Smooth muscle cell (in vitro differentiated cells): ENCODE data around the gene R3HDM2. TPM values are rescaled to one million over a fixed set of nuclear protein-coding genes. Genes with fewer than 3 reads are reported as not detected.

Experiments
- DNase-seq: peaks from one replicate; lab custom pipeline; 2025; ENCODE audit not compliant: unreplicated experiment; lab: John Stamatoyannopoulos, UW
- H2AFZ ChIP-seq: fragments of 200-600 bp; sonication (generic); 2 replicates; pipeline ENCODE4 v1.6.0; 2016; ENCODE audit warnings: antibody characterized with exemption, low read depth, mild to moderate bottlenecking
- H3F3A ChIP-seq: fragments of 200-600 bp; sonication (generic); 2 replicates; pipeline ENCODE4 v1.6.0; 2017; ENCODE audit warnings: antibody characterized with exemption, low read depth
- H3K27ac ChIP-seq: fragments of 200-600 bp; sonication (generic); 2 replicates; pipeline ENCODE4 v1.5.1; 2016; ENCODE audit warnings: low read depth, mild to moderate bottlenecking
- H3K27me3 ChIP-seq: fragments of 200-600 bp; sonication (generic); 2 replicates; pipeline ENCODE4 v1.6.1; 2016; ENCODE audit warnings: low read depth, mild to moderate bottlenecking
- H3K36me3 ChIP-seq: fragments of 200-600 bp; sonication (generic); 2 replicates; pipeline ENCODE4 v1.5.1; 2016; ENCODE audit warnings: low read depth
- H3K4me1 ChIP-seq: fragments of 200-600 bp; sonication (generic); 2 replicates; pipeline ENCODE4 v1.5.1; 2016; ENCODE audit warnings: low read depth
- H3K4me2 ChIP-seq: fragments of 200-600 bp; sonication (generic); 2 replicates; pipeline ENCODE4 v1.6.0; 2016; ENCODE audit warnings: mild to moderate bottlenecking
- H3K4me3 ChIP-seq: fragments of 200-600 bp; sonication (generic); 2 replicates; pipeline ENCODE4 v1.5.1; 2016; ENCODE audit warnings: mild to moderate bottlenecking
- H3K79me2 ChIP-seq: fragments of 200-600 bp; sonication (generic); 2 replicates; pipeline ENCODE4 v1.6.0; 2016; ENCODE audit warnings: low read depth, mild to moderate bottlenecking
- H3K9ac ChIP-seq: fragments of 200-600 bp; sonication (generic); 2 replicates; pipeline ENCODE4 v1.6.0; 2016; ENCODE audit warnings: low read depth
- H3K9me3 ChIP-seq: fragments of 200-600 bp; sonication (generic); replicated peaks from 2 replicates; pipeline ENCODE4 v1.5.1; 2016; ENCODE audit warnings: low read depth
- H4K20me1 ChIP-seq: fragments of 200-600 bp; sonication (generic); 2 replicates; pipeline ENCODE4 v1.6.0; 2016; ENCODE audit warnings: low read depth
- CTCF ChIP-seq: fragments of 200-600 bp; sonication (generic); IDR thresholded peaks from 2 replicates; pipeline ENCODE4 v1.5.1; 2017; ENCODE audit warnings: borderline replicate concordance, mild to moderate bottlenecking, antibody characterized with exemption; ENCODE audit not compliant: insufficient read depth, poor library complexity, severe bottlenecking
- WGBS: methylation state at CpG from one replicate; pipeline ENCODE4 v1.1.7; 2016; ENCODE audit warnings: low lambda C conversion rate; 5-methylcytosine and 5-hydroxymethylcytosine counted together
- polyA plus RNA-seq: library from polyadenylated mRNA; unstranded; fragments of >200 nt; fragmentation: Nextera tagmentation; extraction: Ambion mirVana; gene quantifications from 2 replicates; pipeline ENCODE4 v1.2.1, GENCODE V29; 2016
- total RNA-seq: library from RNA; depleted of rRNA; stranded (reverse); fragments of >200 nt; gene quantifications from 2 replicates; pipeline ENCODE4 v1.2.3, GENCODE V29; 2014

R3HDM2 gene
- total and polyA plus RNA-seq, 2 experiments from 2014 or later = 12.2 to 16.0 TPM

GRCh38 chr12:57388425-57388824, 42.4 kb downstream of the R3HDM2 start:
- peak overlapping the region; percentile 66 for H3K27ac ChIP-seq
- no peaks in the 10 kb centered on the region for H3F3A ChIP-seq
- no peak for TF ChIP-seq CTCF

GRCh38 chr12:57386187-57386720, 44.6 kb downstream of the R3HDM2 start:
- H3K27ac ChIP-seq = no peak overlapping the region
- no peak overlapping the region for H3K4me3 ChIP-seq
- H3K27me3 ChIP-seq = no peaks in the 10 kb centered on the region
- H4K20me1 ChIP-seq = no peaks in the 10 kb centered on the region
- H3K9ac ChIP-seq = no peak overlapping the region
- H3K36me3 ChIP-seq = no peaks in the 10 kb centered on the region
- no peak for DNase-seq
- H3K79me2 ChIP-seq = peaks cover 3% of the 10 kb centered on the region
- H3K4me1 ChIP-seq = peaks cover 13% of the 10 kb centered on the region
- H3K9me3 ChIP-seq = no peaks in the 10 kb centered on the region
- WGBS = 98% methylated on average over 33 of the region's 33 CpGs
- H2AFZ ChIP-seq = no peak overlapping the region
- no peak overlapping the region for H3K4me2 ChIP-seq
- H3F3A ChIP-seq = no peaks in the 10 kb centered on the region
- no peak for TF ChIP-seq CTCF

More at GRCh38 chr12:57388425-57388824, 42.4 kb downstream of the R3HDM2 start:
- Histone ChIP-seq H4K20me1 (no peaks in the 10 kb centered on the region), H3K4me2 (peak overlapping the region; percentile 69), H3K9me3 (no peaks in the 10 kb centered on the region), H3K27me3 (no peaks in the 10 kb centered on the region), H2AFZ (no peak overlapping the region), H3K4me1 (peaks cover 13% of the 10 kb centered on the region), H3K4me3 (no peak overlapping the region), H3K36me3 (no peaks in the 10 kb centered on the region), H3K79me2 (peaks cover 5% of the 10 kb centered on the region), H3K9ac (no peak overlapping the region)
- WGBS = 97% methylated on average over 5 of the region's 5 CpGs
- DNase-seq = no peak

GRCh38 chr12:57385586-57385985, 45.3 kb downstream of the R3HDM2 start:
- H3K9me3 ChIP-seq = no peaks in the 10 kb centered on the region
- H3K27ac ChIP-seq = no peak overlapping the region
- no peak overlapping the region for H3K4me3 ChIP-seq
- no peaks in the 10 kb centered on the region for H3F3A ChIP-seq
- H3K36me3 ChIP-seq = no peaks in the 10 kb centered on the region
- H2AFZ ChIP-seq = no peak overlapping the region
- WGBS = 96% methylated on average over 3 of the region's 3 CpGs
- H3K79me2 ChIP-seq = no peaks in the 10 kb centered on the region
- no peak overlapping the region for H3K9ac ChIP-seq
- DNase-seq = no peak
- TF ChIP-seq CTCF = no peak
- no peaks in the 10 kb centered on the region for H3K27me3 ChIP-seq
- peaks cover 13% of the 10 kb centered on the region for H3K4me1 ChIP-seq
- no peak overlapping the region for H3K4me2 ChIP-seq
- no peaks in the 10 kb centered on the region for H4K20me1 ChIP-seq

GRCh38 chr12:57384478-57384877, 46.4 kb downstream of the R3HDM2 start:
- no peaks in the 10 kb centered on the region for H4K20me1 ChIP-seq
- WGBS = 92% methylated on average over 1 of the region's 1 CpG
- DNase-seq = no peak
- H3K4me3 ChIP-seq = no peak overlapping the region
- no peak overlapping the region for H2AFZ ChIP-seq
- H3K9ac ChIP-seq = no peak overlapping the region
- TF ChIP-seq CTCF = no peak
- H3K4me2 ChIP-seq = no peak overlapping the region
- H3F3A ChIP-seq = no peaks in the 10 kb centered on the region
- H3K27ac ChIP-seq = no peak overlapping the region
- H3K36me3 ChIP-seq = no peaks in the 10 kb centered on the region
- peaks cover 6% of the 10 kb centered on the region for H3K4me1 ChIP-seq
- H3K79me2 ChIP-seq = no peaks in the 10 kb centered on the region
- no peaks in the 10 kb centered on the region for H3K27me3 ChIP-seq
- H3K9me3 ChIP-seq = no peaks in the 10 kb centered on the region
